DLD1 (cell line): Measurements from ENCODE around the gene TUBGCP6.

ENCODE experiments used
- in situ Hi-C: cut with HindIII; loops from 2 replicates; pipeline ENCODE4 v1.10.0; 2017; ENCODE audit warnings: low sequenced_read_pairs

The TUBGCP6 gene

GRCh38 chr22:50229370-50229769 lies 15.5 kb downstream of the TUBGCP6 start:
- in situ Hi-C loops = no loop called here

- in situ Hi-C loops = no loop called here
Observed at GRCh38 chr22:50228366-50228765, 16.5 kb downstream of the TUBGCP6 start.

GRCh38 chr22:50227579-50228215 lies 17.1 kb downstream of the TUBGCP6 start:
- in situ Hi-C loops = no loop called here

GRCh38 chr22:50226875-50227165 lies 18.0 kb downstream of the TUBGCP6 start:
- in situ Hi-C loops = no loop called here

GRCh38 chr22:50226063-50226874 lies 18.6 kb downstream of the TUBGCP6 start:
- in situ Hi-C loops = no loop called here

GRCh38 chr22:50225200-50225969 lies 19.4 kb downstream of the TUBGCP6 start:
- in situ Hi-C loops = no loop called here

GRCh38 chr22:50224071-50224470 lies 20.8 kb downstream of the TUBGCP6 start:
- in situ Hi-C loops = no loop called here

GRCh38 chr22:50222508-50222907 lies 22.3 kb downstream of the TUBGCP6 start:
- in situ Hi-C loops = no loop called here

- in situ Hi-C loops = no loop called here
Observed at GRCh38 chr22:50221410-50222300, 23.2 kb downstream of the TUBGCP6 start.

- in situ Hi-C loops = no loop called here
Observed at GRCh38 chr22:50220603-50221409, 24.0 kb downstream of the TUBGCP6 start.

GRCh38 chr22:50219800-50220602 lies 24.8 kb downstream of the TUBGCP6 start:
- in situ Hi-C loops = no loop called here

GRCh38 chr22:50218996-50219727 lies 25.7 kb downstream of the TUBGCP6 start:
- in situ Hi-C loops = no loop called here

- in situ Hi-C loops = no loop called here
Observed at GRCh38 chr22:50218153-50218995, 26.4 kb downstream of the TUBGCP6 start.

GRCh38 chr22:50217543-50218152 lies 27.2 kb downstream of the TUBGCP6 start:
- in situ Hi-C loops = no loop called here

- in situ Hi-C loops = no loop called here
Observed at GRCh38 chr22:50216684-50217520, 27.9 kb downstream of the TUBGCP6 start.

GRCh38 chr22:50216055-50216683 lies 28.7 kb downstream of the TUBGCP6 start:
- in situ Hi-C loops = no loop called here
